ENCODE measurements around the gene PITX3. TPM values are rescaled to one million over a fixed set of nuclear protein-coding genes. Genes with fewer than 3 reads are reported as not detected.

PITX3 gene
- total RNA-seq, 1 experiment from 2014 or later: 1.9 TPM

DNA sequence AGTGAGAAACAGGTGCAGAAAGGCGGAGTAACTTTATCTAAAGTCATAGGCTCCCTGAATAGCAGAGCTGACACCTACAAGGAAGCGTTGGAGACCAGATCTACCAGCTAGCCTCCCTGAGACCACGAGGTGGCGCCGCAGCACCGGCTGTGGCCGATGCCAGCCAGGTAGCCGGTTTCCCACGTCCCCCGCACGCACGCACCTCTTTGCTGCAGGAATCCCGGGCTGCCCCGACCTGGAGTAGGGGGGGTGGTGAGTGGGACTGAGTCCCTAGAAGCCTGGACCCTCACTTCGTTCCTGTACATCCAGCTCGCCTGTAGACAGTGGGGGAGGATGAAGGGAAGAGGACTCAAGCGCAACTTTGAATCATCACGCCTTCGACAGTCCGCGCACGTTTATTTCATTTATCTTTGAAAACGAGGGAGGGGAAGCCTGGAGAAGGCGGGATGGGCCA is 11.5 kb downstream of the PITX3 start:
- CTCF ChIA-PET: interaction anchor here (0.7 to 12.6 kb wide), 50 partner anchors 9 to 627 kb away, joined by 3 to 625 read pairs (median 8); partner anchors contain the start of genes ACTR1A, C10orf95, FBXL15 and GBF1
- RAD21 ChIA-PET (ENCODE audit: low non-redundant PET in 1 of 2, low total read pairs in 2 of 2, uncharacterized antibody in 2 of 2, unreplicated experiment in 2 of 2): interaction anchor here (0.7 to 3.5 kb wide), 23 partner anchors 10 to 372 kb away, joined by 3 to 57 read pairs (median 4); partner anchors contain the start of genes FBXL15 (in 1 of the 2) and GBF1 (in 1 of the 2)
- peak overlapping the region; percentile 63 for H2AFZ ChIP-seq (ENCODE audit: low read depth, low read length, poor library complexity, severe bottlenecking)
- H3K27me3 ChIP-seq (ENCODE audit: insufficient read depth, low read length): no peaks in the 10 kb centered on the region
- peak overlapping the region; percentile 63 to 82 for H3K4me3 ChIP-seq (replicated peaks in 1 of 2; ENCODE audit: low read depth in 1 of 2, low read length in 2 of 2)
- POLR2A ChIA-PET: interaction anchor here (0.7 to 3.5 kb wide), 11 partner anchors 11 to 273 kb away, joined by 3 to 28 read pairs (median 10); partner anchors contain the start of genes ACTR1A, FBXL15, GBF1 and NFKB2
- peak overlapping the region; percentile 75 for H3K27ac ChIP-seq (ENCODE audit: low read depth, low read length)
- H3K36me3 ChIP-seq (ENCODE audit: control insufficient read depth in 1 of 2, insufficient read depth in 2 of 2, low read length in 2 of 2): no peaks in the 10 kb centered on the region
- H3K79me2 ChIP-seq (ENCODE audit: insufficient read depth, low read length): no peaks in the 10 kb centered on the region; the same call in 1 of the 2 replicates
- no peaks in the 10 kb centered on the region for H3K9me3 ChIP-seq (ENCODE audit: control insufficient read depth in 1 of 2, insufficient read depth in 1 of 2, low read depth in 1 of 2, low read length in 2 of 2)
- ATAC-seq (peak; percentile 56), DNase-seq (ENCODE audit: low read depth, low spot score) (peak; percentile 85)
- no peaks in the 10 kb centered on the region for H3K9me2 ChIP-seq (ENCODE audit: insufficient read depth)
- H3K4me1 ChIP-seq (ENCODE audit: control insufficient read depth in 1 of 2, insufficient read depth in 2 of 2, low read length in 2 of 2): peaks cover 21 to 44% of the 10 kb centered on the region in 2 experiments
- H3K4me2 ChIP-seq (ENCODE audit: low read length): peak overlapping the region; percentile 97
- no peaks in the 10 kb centered on the region for H4K20me1 ChIP-seq (ENCODE audit: insufficient read depth)
- intact Hi-C loops (cut with micrococcal nuclease): loop anchor here (1.0 to 5.0 kb wide), 10 partner anchors 61 to 353 kb away; partner anchors contain the start of gene NFKB2
- no TSS peak for BruUV-seq (replicated peaks)
- H3K9ac ChIP-seq (ENCODE audit: low read length): peak overlapping the region; percentile 71
- TF ChIP-seq JUND (IDR thresholded peaks at IDR 0.05): no peak
- TF ChIP-seq SIN3A (IDR thresholded peaks at IDR 0.05; ENCODE audit: low read depth): no peak
- TF ChIP-seq, protein P1, sequence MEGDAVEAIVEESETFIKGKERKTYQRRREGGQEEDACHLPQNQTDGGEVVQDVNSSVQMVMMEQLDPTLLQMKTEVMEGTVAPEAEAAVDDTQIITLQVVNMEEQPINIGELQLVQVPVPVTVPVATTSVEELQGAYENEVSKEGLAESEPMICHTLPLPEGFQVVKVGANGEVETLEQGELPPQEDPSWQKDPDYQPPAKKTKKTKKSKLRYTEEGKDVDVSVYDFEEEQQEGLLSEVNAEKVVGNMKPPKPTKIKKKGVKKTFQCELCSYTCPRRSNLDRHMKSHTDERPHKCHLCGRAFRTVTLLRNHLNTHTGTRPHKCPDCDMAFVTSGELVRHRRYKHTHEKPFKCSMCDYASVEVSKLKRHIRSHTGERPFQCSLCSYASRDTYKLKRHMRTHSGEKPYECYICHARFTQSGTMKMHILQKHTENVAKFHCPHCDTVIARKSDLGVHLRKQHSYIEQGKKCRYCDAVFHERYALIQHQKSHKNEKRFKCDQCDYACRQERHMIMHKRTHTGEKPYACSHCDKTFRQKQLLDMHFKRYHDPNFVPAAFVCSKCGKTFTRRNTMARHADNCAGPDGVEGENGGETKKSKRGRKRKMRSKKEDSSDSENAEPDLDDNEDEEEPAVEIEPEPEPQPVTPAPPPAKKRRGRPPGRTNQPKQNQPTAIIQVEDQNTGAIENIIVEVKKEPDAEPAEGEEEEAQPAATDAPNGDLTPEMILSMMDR (IDR thresholded peaks at IDR 0.05 in 2 of 3, conservative IDR thresholded peaks at IDR 0.05 in 1 of 3; ENCODE audit: borderline replicate concordance in 1 of 3, insufficient read depth in 1 of 3, low read depth in 2 of 3, low read length in 2 of 3): peak in 2 of 3 experiments; percentile 99; a peak in 4 of 6 replicates

DNA sequence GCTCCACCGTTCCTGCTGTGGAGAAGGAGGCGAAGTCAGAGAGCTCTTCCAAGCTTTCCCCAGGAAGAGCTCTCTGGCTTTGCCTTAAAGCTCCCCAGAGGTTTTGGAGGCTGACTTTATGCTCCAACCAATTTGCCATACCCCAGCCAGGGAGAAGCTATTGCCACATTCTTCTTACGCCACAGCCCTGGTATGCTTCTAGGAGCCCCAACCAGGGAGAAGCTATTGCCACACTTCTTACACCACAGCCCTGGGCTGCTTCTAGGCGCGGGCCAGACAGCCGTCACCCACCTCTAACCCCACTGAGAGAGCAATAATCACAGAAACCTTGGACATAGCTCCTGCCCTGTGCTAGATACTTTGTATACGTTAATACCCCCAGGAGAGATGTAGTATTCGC is 14.3 kb downstream of the PITX3 start:
- Histone ChIP-seq H3K9me2 (ENCODE audit: insufficient read depth) (no peaks in the 10 kb centered on the region), H2AFZ (ENCODE audit: low read depth, low read length, poor library complexity, severe bottlenecking) (no peak overlapping the region), H3K9me3 (ENCODE audit: control insufficient read depth in 1 of 2, insufficient read depth in 1 of 2, low read depth in 1 of 2, low read length in 2 of 2) (no peaks in the 10 kb centered on the region), H3K4me2 (ENCODE audit: low read length) (peak overlapping the region; percentile 72), H4K20me1 (ENCODE audit: insufficient read depth) (no peaks in the 10 kb centered on the region), H3K4me1 (ENCODE audit: control insufficient read depth in 1 of 2, insufficient read depth in 2 of 2, low read length in 2 of 2) (peaks cover 19 to 37% of the 10 kb centered on the region in 2 experiments), H3K27me3 (ENCODE audit: insufficient read depth, low read length) (no peaks in the 10 kb centered on the region), H3K79me2 (ENCODE audit: insufficient read depth, low read length) (no peaks in the 10 kb centered on the region; the same call in 1 of the 2 replicates), H3K27ac (ENCODE audit: low read depth, low read length) (no peak overlapping the region), H3K36me3 (ENCODE audit: control insufficient read depth in 1 of 2, insufficient read depth in 2 of 2, low read length in 2 of 2) (no peaks in the 10 kb centered on the region), H3K9ac (ENCODE audit: low read length) (no peak overlapping the region), H3K4me3 (replicated peaks in 1 of 2; ENCODE audit: low read depth in 1 of 2, low read length in 2 of 2) (no peak overlapping the region)
- ChIA-PET CTCF (interaction anchor here (1.0 to 12.6 kb wide), 8 partner anchors 14 to 357 kb away, joined by 3 to 625 read pairs (median 7); partner anchors contain the start of gene NFKB2), POLR2A (interaction anchor here (1.2 to 1.9 kb wide), 3 partner anchors 18 to 195 kb away, joined by 3 to 4 read pairs (median 4); partner anchors contain the start of gene GBF1), RAD21 (ENCODE audit: low non-redundant PET in 1 of 2, low total read pairs in 2 of 2, uncharacterized antibody in 2 of 2, unreplicated experiment in 2 of 2) (interaction anchor here in 1 of 2 experiments (0.7 kb wide), 1 partner anchor 311 kb away, joined by 3 read pairs; no protein-coding TSS in a partner anchor)
- DNase-seq (ENCODE audit: low read depth, low spot score) (no peak), ATAC-seq (no peak)
- no peak for TF ChIP-seq FOSL1 (IDR thresholded peaks at IDR 0.05; ENCODE audit: low read depth)
- TF ChIP-seq JUND (IDR thresholded peaks at IDR 0.05): no peak
- TF ChIP-seq, protein P2, sequence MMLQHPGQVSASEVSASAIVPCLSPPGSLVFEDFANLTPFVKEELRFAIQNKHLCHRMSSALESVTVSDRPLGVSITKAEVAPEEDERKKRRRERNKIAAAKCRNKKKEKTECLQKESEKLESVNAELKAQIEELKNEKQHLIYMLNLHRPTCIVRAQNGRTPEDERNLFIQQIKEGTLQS (IDR thresholded peaks at IDR 0.05): no peak
- no peak for TF ChIP-seq TCF7L2 (IDR thresholded peaks at IDR 0.05; ENCODE audit: borderline replicate concordance, extremely low read depth, insufficient read depth, insufficient read length)
- TF ChIP-seq EZH2phosphoT487 (IDR thresholded peaks at IDR 0.05; ENCODE audit: borderline replicate concordance): no peak
- TF ChIP-seq ZNF274 (IDR thresholded peaks at IDR 0.05; ENCODE audit: low read depth, low read length): no peak
- no peak for TF ChIP-seq CEBPB (IDR thresholded peaks at IDR 0.05; ENCODE audit: low read depth)
- no peak for TF ChIP-seq ELF1 (IDR thresholded peaks at IDR 0.05; ENCODE audit: borderline replicate concordance, low read depth)
- TF ChIP-seq CBX3 (IDR thresholded peaks at IDR 0.05; ENCODE audit: low read depth): no peak
- TF ChIP-seq, protein P1 (IDR thresholded peaks at IDR 0.05 in 2 of 3, conservative IDR thresholded peaks at IDR 0.05 in 1 of 3; ENCODE audit: borderline replicate concordance in 1 of 3, insufficient read depth in 1 of 3, low read depth in 2 of 3, low read length in 2 of 3): no peak
- TF ChIP-seq, protein P3, sequence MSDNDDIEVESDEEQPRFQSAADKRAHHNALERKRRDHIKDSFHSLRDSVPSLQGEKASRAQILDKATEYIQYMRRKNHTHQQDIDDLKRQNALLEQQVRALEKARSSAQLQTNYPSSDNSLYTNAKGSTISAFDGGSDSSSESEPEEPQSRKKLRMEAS (IDR thresholded peaks at IDR 0.05): no peak
- TF ChIP-seq SRF (IDR thresholded peaks at IDR 0.05; ENCODE audit: low read depth): no peak
- intact Hi-C loops (cut with micrococcal nuclease): no loop called here
- no TSS peak for BruUV-seq (replicated peaks)

All from HCT116 (cell line).